Prostate gland (tissue), 2 donors: ENCODE results near the gene PPP1R37. TPM values are rescaled to one million over a fixed set of nuclear protein-coding genes. Genes with fewer than 3 reads are reported as not detected.

Experiments
- DNase-seq: peaks from one replicate; pipeline ENCODE4 v3.0.0-alpha.2; 2019; ENCODE audit warnings: low spot score
- H3K27ac ChIP-seq, 2 donors: fragments of 200-600 bp; sonication (generic); 2 replicates each; pipeline ENCODE4 v1.5.1; 2017 to 2019
- H3K27me3 ChIP-seq: fragments of 200-600 bp; sonication (generic); replicated peaks from 2 replicates; pipeline ENCODE4 v1.5.1; 2019; ENCODE audit not compliant: insufficient read depth
- H3K36me3 ChIP-seq, 2 donors: fragments of 200-600 bp; sonication (generic); 1 replicate in 1 of 2; 2 replicates in 1 of 2; pipeline versions ENCODE4 v1.5.1 to v1.8.1; 2017 to 2019
- H3K4me1 ChIP-seq: fragments of 200-600 bp; sonication (generic); replicated peaks from 2 replicates; pipeline ENCODE4 v1.5.1; 2019
- H3K4me3 ChIP-seq, 2 donors: fragments of 200-600 bp; sonication (generic); 2 replicates each; pipeline ENCODE4 v1.5.1; 2017 to 2019
- H3K9me3 ChIP-seq: fragments of 200-600 bp; sonication (generic); 2 replicates; pipeline ENCODE4 v1.5.1; 2017
- POLR2A ChIP-seq: fragments of 450-650 bp; IDR thresholded peaks from one replicate; pipeline ENCODE4 v1.6.1; 2016; ENCODE audit warnings: antibody characterized with exemption, mild to moderate bottlenecking
- POLR2AphosphoS5 ChIP-seq: sonication (generic); formaldehyde crosslinking; IDR thresholded peaks from one replicate; pipeline ENCODE4 v1.6.1; 2017; ENCODE audit warnings: antibody characterized with exemption
- WGBS: methylation state at CpG from one replicate; pipeline ENCODE4 v1.1.5; 2018; 5-methylcytosine and 5-hydroxymethylcytosine counted together
- intact Hi-C: fragments of 100-400 bp; cut with DNase I; formaldehyde crosslinking; loops from one replicate; pipeline ENCODE4 v1.14.2; 2022
- total RNA-seq, 2 donors: library from RNA; depleted of rRNA; stranded (reverse); fragments of >200 nt; gene quantifications; one replicate each; pipeline ENCODE4 v1.1.0, GENCODE V29; 2016
- TF ChIP-seq, protein P1 (sequence below), 4 experiments: fragments of 200-600 bp in 2 of 4; fragments of 450-650 bp in 2 of 4; sonication (generic) in 2 of 4; IDR thresholded peaks; 1 replicate in 3 of 4; 2 replicates in 1 of 4; pipeline ENCODE4 v1.5.1; 2016 to 2019; ENCODE audit warnings: antibody characterized with exemption in 4 of 4, mild to moderate bottlenecking in 2 of 4, moderate library complexity in 2 of 4

PPP1R37 gene
- total RNA-seq, 2 donors from 2014 or later, result 50.1 to 90.3 TPM

DNA sequence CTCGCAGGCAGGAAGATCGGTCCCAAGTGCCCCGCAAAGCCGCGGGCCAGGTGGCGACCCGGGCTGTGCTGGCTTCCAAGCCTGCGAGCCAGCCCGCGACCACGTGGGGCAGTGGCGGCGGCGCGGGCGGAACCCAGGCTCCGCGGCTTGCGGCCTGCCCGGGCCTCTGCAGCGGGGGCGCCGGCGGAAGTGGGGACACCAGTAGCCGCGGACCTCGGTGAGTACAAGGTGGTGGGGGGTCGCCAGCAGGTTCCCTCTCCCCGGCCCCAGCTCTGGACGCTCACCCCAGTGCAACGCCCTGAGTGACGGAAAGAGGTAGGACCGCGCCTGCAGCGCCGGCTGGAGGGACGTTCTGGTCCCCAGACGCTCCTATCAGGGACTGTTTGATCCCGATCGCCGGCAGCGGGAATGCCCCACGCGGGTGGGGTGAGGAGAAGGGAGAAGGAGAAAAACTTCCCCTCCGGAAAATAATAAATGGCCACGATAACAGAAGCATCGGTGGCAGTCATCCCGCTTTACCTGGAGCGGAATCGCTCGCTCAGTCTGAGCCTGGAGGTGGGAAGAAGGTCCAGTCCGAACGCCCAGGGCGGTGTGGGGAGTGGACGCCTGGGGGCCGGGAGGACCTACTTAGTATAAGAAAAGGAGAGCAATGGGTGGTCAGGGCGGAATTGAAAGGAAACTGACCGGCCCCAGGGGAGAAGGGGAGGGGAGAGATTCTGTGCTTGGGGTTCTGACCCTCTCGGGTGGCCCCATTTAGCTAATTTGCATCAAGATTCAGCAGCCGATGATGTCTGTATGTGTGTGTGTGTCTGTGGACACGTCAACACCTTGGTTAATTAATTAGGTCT, 13.7 kb upstream of the PPP1R37 start, which contains the start of gene GEMIN7:
Gene GEMIN7 (plus strand): TSS at position 198 of the 848 bp plus-strand sequence. CDS start 10,855 bp downstream, outside the sequence.
- DNase-seq, result peak; percentile 50
- H3K9me3 ChIP-seq, result no peaks in the 10 kb centered on the region
- TF ChIP-seq POLR2A (peak; percentile 26), POLR2AphosphoS5 (peak; percentile 61)
- TF ChIP-seq, protein P1, sequence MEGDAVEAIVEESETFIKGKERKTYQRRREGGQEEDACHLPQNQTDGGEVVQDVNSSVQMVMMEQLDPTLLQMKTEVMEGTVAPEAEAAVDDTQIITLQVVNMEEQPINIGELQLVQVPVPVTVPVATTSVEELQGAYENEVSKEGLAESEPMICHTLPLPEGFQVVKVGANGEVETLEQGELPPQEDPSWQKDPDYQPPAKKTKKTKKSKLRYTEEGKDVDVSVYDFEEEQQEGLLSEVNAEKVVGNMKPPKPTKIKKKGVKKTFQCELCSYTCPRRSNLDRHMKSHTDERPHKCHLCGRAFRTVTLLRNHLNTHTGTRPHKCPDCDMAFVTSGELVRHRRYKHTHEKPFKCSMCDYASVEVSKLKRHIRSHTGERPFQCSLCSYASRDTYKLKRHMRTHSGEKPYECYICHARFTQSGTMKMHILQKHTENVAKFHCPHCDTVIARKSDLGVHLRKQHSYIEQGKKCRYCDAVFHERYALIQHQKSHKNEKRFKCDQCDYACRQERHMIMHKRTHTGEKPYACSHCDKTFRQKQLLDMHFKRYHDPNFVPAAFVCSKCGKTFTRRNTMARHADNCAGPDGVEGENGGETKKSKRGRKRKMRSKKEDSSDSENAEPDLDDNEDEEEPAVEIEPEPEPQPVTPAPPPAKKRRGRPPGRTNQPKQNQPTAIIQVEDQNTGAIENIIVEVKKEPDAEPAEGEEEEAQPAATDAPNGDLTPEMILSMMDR (IDR thresholded peaks at IDR 0.05), result peak in 2 of 4 experiments; percentile 9 to 36
- intact Hi-C loops, result no loop called here
- no peaks in the 10 kb centered on the region for H3K36me3 ChIP-seq
- peaks cover 5% of the 10 kb centered on the region for H3K4me1 ChIP-seq
- H3K27ac ChIP-seq, result peak within 1 kb of the TSS; percentile 37 to 55
- peak within 1 kb of the TSS; percentile 68 to 79 for H3K4me3 ChIP-seq
- H3K27me3 ChIP-seq, result no peaks in the 10 kb centered on the region
- under 1% methylated on average over 59 of the region's 61 CpGs for WGBS

DNA sequence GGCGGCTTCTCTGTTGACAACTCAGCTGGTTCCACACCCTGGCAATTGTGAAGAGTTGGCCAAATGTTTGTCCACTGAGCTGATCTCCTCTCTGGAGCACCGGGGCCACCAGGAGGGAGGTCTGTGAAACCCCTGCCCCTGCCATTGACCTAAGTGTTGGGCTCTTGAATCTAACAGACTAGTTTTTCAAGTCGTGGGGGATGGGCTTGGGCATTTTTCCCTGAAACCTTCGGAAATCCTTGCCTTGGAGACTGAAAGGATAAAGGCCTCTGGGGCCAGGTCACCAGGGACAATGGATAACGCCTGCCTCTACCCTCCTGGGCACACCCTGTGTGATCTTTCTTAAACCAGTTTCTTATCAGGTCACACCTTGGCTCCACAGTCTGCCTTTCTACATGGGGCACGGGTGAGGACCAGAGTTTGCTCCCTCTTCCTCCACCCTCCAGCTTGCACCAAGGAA, 13.0 kb upstream of the PPP1R37 start:
- H3K27ac ChIP-seq, result peak overlapping the region in 1 of 2 donors; percentile 37

DNA sequence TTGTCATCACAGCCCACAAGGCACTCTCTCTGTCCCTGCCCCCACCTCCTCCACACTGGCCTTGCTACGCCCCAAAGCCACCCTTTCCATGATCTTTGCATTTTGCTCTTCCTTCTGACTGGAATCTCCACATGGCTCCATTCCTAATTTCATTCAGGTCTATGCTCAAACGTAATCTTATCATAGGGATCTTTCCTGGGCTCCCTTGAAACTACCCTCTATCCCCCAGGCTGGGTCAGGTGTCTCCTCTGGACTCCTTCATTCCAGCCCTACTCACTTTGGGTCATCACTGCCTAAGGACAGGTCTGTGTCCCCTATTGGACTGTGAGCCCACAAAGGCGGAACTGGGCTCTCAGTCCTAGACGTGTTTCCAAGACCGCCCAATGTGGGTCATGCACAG, 10.8 kb upstream of the PPP1R37 start:
- no peak for DNase-seq
- intact Hi-C loops, result no loop called here
- Histone ChIP-seq H3K9me3 (no peaks in the 10 kb centered on the region), H3K36me3 (no peaks in the 10 kb centered on the region), H3K4me3 (no peak overlapping the region), H3K4me1 (peaks cover 5% of the 10 kb centered on the region), H3K27me3 (no peaks in the 10 kb centered on the region), H3K27ac (no peak overlapping the region)
- TF ChIP-seq POLR2AphosphoS5 (no peak), POLR2A (no peak)
- TF ChIP-seq, protein P1 (IDR thresholded peaks at IDR 0.05), result no peak
- WGBS, result 86% methylated on average over 5 of the region's 5 CpGs

More for the DNA sequence above, 13.0 kb upstream of the PPP1R37 start:
- H3K4me3 ChIP-seq, result peak overlapping the region; percentile 68 to 79
- intact Hi-C loops, result no loop called here
- DNase-seq, result no peak
- no peaks in the 10 kb centered on the region for H3K9me3 ChIP-seq
- H3K36me3 ChIP-seq, result no peaks in the 10 kb centered on the region
- no peaks in the 10 kb centered on the region for H3K27me3 ChIP-seq
- 10% methylated on average over 6 of the region's 6 CpGs for WGBS
- H3K4me1 ChIP-seq, result peaks cover 5% of the 10 kb centered on the region
- no peak for TF ChIP-seq POLR2AphosphoS5
- TF ChIP-seq, protein P1 (IDR thresholded peaks at IDR 0.05), result no peak
- TF ChIP-seq POLR2A, result no peak

DNA sequence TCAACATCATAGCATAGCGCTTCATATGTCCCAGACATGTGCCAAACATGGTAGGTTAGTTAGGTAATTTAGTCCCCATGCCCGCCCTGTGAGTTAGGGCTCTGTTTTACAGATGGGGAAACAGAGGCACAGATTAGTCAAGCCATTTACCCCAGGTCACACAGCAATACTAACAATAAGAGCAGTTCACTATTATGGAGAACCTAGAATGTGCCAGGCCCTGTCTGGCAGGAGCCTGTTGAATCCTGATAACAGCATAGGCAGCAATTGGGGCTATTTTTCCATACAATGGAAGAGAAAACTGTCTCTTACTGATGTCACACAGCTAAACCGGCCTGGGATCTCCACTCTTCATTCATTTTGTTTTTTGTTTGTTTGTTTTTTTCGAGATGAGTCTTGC, 6.5 kb upstream of the PPP1R37 start:
- H3K4me1 ChIP-seq, result no peaks in the 10 kb centered on the region
- H3K36me3 ChIP-seq, result no peaks in the 10 kb centered on the region
- no peak for TF ChIP-seq POLR2AphosphoS5
- TF ChIP-seq POLR2A, result no peak
- TF ChIP-seq, protein P1 (IDR thresholded peaks at IDR 0.05), result no peak
- no peak overlapping the region for H3K4me3 ChIP-seq
- WGBS, result 92% methylated on average over 4 of the region's 4 CpGs
- no peak for DNase-seq
- H3K9me3 ChIP-seq, result no peaks in the 10 kb centered on the region
- intact Hi-C loops, result no loop called here
- no peak overlapping the region for H3K27ac ChIP-seq
- H3K27me3 ChIP-seq, result no peaks in the 10 kb centered on the region
